ENCODE measurements around the gene CAPNS1. TPM values are rescaled to one million over a fixed set of nuclear protein-coding genes. Genes with fewer than 3 reads are reported as not detected.
A peak's percentile ranks its signal among the peaks of the same experiment; 100 is the strongest.

CAPNS1 gene
- total RNA-seq, 2 experiments from 2014 or later: 411 to 479 TPM

DNA sequence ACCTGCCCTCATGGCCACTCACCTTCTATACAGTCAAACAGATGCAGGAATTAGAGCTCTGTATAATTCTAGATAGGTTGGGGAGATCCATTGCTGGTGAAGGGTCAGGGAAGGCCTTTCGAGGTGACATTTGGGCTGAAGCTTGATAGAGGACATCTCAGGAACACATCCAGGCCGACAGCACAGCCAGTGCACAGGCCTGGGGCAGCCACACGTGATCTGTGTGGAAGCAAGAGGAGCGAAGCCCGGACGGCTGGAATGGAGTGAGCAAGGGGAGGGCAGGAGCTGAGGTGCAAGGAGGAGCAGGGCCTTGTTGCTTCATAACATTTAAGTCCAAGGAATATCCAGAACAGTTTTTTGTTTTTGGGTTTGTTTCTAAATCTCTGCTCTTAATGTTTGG, 33.4 kb upstream of the CAPNS1 start:
- CTCF ChIA-PET: no interaction called here
- Mint-ChIP-seq H3K27me3 (no peaks in the 10 kb centered on the region), H3K36me3 (peaks cover 9% of the 10 kb centered on the region), H3K9me3 (ENCODE audit: low read depth) (no peaks in the 10 kb centered on the region), H3K4me3 (no peak overlapping the region), H3K4me1 (no peaks in the 10 kb centered on the region), H3K27ac (peak overlapping the region; percentile 47)
- DNase-seq: no peak
- no peak for ATAC-seq

- H3K36me3 Mint-ChIP-seq: peaks cover 9% of the 10 kb centered on the region
- CTCF ChIA-PET: no interaction called here
- no peak for ATAC-seq
- no peak overlapping the region for H3K4me3 Mint-ChIP-seq
- no peaks in the 10 kb centered on the region for H3K27me3 Mint-ChIP-seq
- H3K4me1 Mint-ChIP-seq: no peaks in the 10 kb centered on the region
- H3K9me3 Mint-ChIP-seq (ENCODE audit: low read depth): no peaks in the 10 kb centered on the region
- DNase-seq: no peak
- H3K27ac Mint-ChIP-seq: peak overlapping the region; percentile 20
Observed at GRCh38 chr19:36106991-36107390, 32.9 kb upstream of the CAPNS1 start.

DNA sequence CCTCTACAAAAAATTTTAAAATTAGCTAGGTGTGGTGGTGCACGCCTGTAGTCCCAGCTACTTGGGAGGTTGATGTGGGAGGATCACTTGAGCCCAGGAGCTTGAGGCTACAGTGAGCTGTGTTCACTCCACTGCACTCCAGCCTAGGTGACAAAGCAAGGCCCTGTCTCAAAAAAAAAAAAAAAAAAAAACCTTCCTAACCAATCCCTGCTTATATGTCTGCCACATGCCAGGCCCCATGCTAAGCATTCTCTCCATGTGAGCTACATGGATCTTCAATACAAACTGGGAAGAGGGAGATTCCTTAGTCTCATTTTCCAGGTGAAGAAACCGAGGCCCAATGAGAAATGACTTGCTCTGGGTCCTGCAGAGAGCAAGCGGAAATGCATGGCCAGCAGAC, 31.2 kb upstream of the CAPNS1 start:
- no peaks in the 10 kb centered on the region for H3K9me3 Mint-ChIP-seq (ENCODE audit: low read depth)
- no peak for DNase-seq
- no peaks in the 10 kb centered on the region for H3K27me3 Mint-ChIP-seq
- no peak overlapping the region for H3K4me3 Mint-ChIP-seq
- CTCF ChIA-PET: no interaction called here
- no peak overlapping the region for H3K27ac Mint-ChIP-seq
- no peak for ATAC-seq
- peaks cover 10% of the 10 kb centered on the region for H3K36me3 Mint-ChIP-seq
- peaks cover 8% of the 10 kb centered on the region for H3K4me1 Mint-ChIP-seq

DNA sequence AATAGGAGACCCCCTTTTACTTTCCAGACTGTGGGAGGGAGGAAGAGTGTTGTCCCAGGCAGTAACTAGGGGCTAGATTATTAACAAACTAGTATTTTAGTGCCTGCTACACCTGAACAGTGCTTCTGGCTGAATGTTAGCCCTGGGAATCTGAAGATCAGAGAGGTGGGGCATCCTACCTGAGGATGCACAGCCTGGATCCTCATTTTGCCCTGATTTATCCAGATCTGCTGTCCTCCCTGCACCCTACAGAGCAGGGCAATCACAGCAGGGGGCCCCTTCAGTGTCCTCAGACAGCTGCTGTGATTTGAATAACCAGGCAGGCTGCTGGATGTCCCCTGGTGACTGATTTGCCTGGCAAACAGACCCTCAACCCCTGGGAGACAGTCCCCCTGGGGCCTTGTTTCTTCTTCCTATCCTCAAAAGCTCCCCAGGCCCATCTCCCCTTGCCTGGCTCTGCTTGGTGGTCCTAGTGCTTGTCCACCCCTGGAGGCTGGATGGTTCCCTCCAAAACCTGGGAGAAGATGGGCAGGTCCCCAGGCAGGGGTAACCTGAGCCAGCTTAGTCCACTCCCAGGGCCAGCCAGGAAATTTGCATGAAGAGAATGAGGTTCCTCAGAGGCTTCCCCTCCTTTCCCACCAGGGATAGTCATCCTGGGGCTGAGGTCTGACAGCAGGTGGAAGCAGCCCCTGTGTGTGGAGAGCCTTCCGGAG, 29.2 kb upstream of the CAPNS1 start, which contains the start of gene OVOL3:
TSS of gene OVOL3 (plus strand) at position 657 of the 713 bp plus-strand sequence. CDS start 60 bp downstream, outside the sequence.
- Mint-ChIP-seq H3K36me3 (peaks cover 8% of the 10 kb centered on the region), H3K4me1 (peaks cover 15% of the 10 kb centered on the region), H3K9me3 (ENCODE audit: low read depth) (no peaks in the 10 kb centered on the region), H3K27ac (peak within 1 kb of the TSS; percentile 26), H3K27me3 (peaks cover 2% of the 10 kb centered on the region), H3K4me3 (no peak within 1 kb of the TSS)
- DNase-seq: no peak
- ATAC-seq: no peak
- CTCF ChIA-PET: no interaction called here

DNA sequence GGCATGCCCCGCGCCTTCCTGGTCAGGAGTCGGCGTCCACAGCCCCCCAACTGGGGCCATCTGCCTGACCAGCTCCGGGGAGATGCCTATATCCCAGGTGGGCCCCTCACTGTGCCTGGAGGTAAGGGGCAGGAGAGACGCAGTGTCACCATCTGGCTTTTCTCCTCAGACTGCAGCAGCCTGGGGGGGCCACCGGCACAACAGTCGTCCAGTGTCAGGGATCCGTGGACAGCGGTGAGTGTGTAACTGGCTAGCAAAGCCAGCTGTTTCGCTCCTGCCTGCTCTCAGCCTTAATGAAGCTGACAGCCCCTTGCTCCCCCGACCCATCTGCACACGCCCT, 28.7 kb upstream of the CAPNS1 start:
- Mint-ChIP-seq H3K27ac (no peak overlapping the region), H3K4me3 (no peak overlapping the region), H3K9me3 (ENCODE audit: low read depth) (no peaks in the 10 kb centered on the region), H3K4me1 (peaks cover 18% of the 10 kb centered on the region), H3K36me3 (peaks cover 8% of the 10 kb centered on the region), H3K27me3 (peaks cover 2% of the 10 kb centered on the region)
- no peak for ATAC-seq
- CTCF ChIA-PET: no interaction called here
- no peak for DNase-seq

DNA sequence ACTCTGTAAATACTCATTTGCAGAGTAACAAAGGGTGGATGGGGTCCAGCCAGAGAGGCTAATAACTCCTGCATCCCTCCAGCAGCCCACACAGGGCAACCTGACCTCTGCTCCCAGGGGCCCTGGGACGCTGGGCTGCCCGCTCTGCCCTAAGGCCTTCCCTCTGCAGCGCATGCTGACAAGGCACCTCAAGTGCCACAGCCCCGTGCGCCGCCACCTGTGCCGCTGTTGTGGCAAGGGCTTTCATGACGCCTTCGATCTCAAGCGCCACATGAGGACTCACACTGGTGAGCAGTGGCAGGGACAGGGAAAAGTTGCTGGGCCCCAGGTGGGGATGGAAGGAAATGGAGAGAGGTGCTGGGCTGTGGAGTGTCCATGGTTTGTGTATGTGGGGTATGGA, 27.2 kb upstream of the CAPNS1 start:
- ATAC-seq: no peak
- H3K9me3 Mint-ChIP-seq (ENCODE audit: low read depth): no peaks in the 10 kb centered on the region
- CTCF ChIA-PET: no interaction called here

GRCh38 chr19:36113425-36113824, 26.4 kb upstream of the CAPNS1 start:
- ATAC-seq (no peak), DNase-seq (no peak)
- CTCF ChIA-PET: interaction anchor here (2.3 to 5.8 kb wide), 3 partner anchors 12 to 57 kb away, joined by 8 to 24 read pairs (median 10); no protein-coding TSS in a partner anchor
- H3K27me3 Mint-ChIP-seq: peaks cover 2% of the 10 kb centered on the region
- no peaks in the 10 kb centered on the region for H3K9me3 Mint-ChIP-seq (ENCODE audit: low read depth)
- H3K4me3 Mint-ChIP-seq: peak overlapping the region; percentile 91
- H3K36me3 Mint-ChIP-seq: peaks cover 15% of the 10 kb centered on the region
- H3K4me1 Mint-ChIP-seq: peaks cover 33% of the 10 kb centered on the region
- H3K27ac Mint-ChIP-seq: peak overlapping the region; percentile 94

More for the DNA sequence above, 27.2 kb upstream of the CAPNS1 start:
- peak overlapping the region; percentile 19 for H3K4me3 Mint-ChIP-seq
- peaks cover 12% of the 10 kb centered on the region for H3K36me3 Mint-ChIP-seq
- H3K27ac Mint-ChIP-seq: peak overlapping the region; percentile 57
- H3K27me3 Mint-ChIP-seq: peaks cover 2% of the 10 kb centered on the region
- no peak for DNase-seq
- H3K4me1 Mint-ChIP-seq: peaks cover 29% of the 10 kb centered on the region

GRCh38 chr19:36113894-36114720, 25.8 kb upstream of the CAPNS1 start:
- Mint-ChIP-seq H3K36me3 (peaks cover 15% of the 10 kb centered on the region), H3K27ac (peak overlapping the region; percentile 94), H3K4me1 (peaks cover 35% of the 10 kb centered on the region), H3K9me3 (ENCODE audit: low read depth) (no peaks in the 10 kb centered on the region), H3K4me3 (peak overlapping the region; percentile 91), H3K27me3 (peaks cover 2% of the 10 kb centered on the region)
- no peak for ATAC-seq
- CTCF ChIA-PET: interaction anchor here (2.3 to 5.8 kb wide), 3 partner anchors 11 to 58 kb away, joined by 8 to 24 read pairs (median 10); no protein-coding TSS in a partner anchor
- peak; percentile 59 for DNase-seq

- Mint-ChIP-seq H3K27me3 (peaks cover 2% of the 10 kb centered on the region), H3K9me3 (ENCODE audit: low read depth) (no peaks in the 10 kb centered on the region), H3K4me1 (peaks cover 35% of the 10 kb centered on the region), H3K27ac (peak within 1 kb of the TSS; percentile 94), H3K4me3 (peak within 1 kb of the TSS; percentile 91), H3K36me3 (peaks cover 16% of the 10 kb centered on the region)
- DNase-seq: peak; percentile 100
- CTCF ChIA-PET: interaction anchor here (0.8 to 5.8 kb wide), 5 partner anchors 10 to 58 kb away, joined by 3 to 24 read pairs (median 8); no protein-coding TSS in a partner anchor
- peak; percentile 91 for ATAC-seq
Observed at GRCh38 chr19:36114721-36115452, 25.0 kb upstream of the CAPNS1 start, which contains the start of gene POLR2I. Gene POLR2I (minus strand): TSS chr19:36114875. CDS start chr19:36114856, 19 bp downstream.

GRCh38 chr19:36115453-36116343, 24.2 kb upstream of the CAPNS1 start, which contains the start of gene TBCB:
Gene TBCB (plus strand): TSS chr19:36115468. CDS start chr19:36115561, 93 bp downstream.
- Mint-ChIP-seq H3K9me3 (ENCODE audit: low read depth) (no peaks in the 10 kb centered on the region), H3K4me1 (peaks cover 35% of the 10 kb centered on the region), H3K27me3 (peaks cover 2% of the 10 kb centered on the region), H3K4me3 (peak within 1 kb of the TSS; percentile 91), H3K27ac (peak within 1 kb of the TSS; percentile 94), H3K36me3 (peaks cover 18% of the 10 kb centered on the region)
- CTCF ChIA-PET: interaction anchor here (0.6 to 5.8 kb wide), 8 partner anchors 9 to 59 kb away, joined by 3 to 24 read pairs (median 4); no protein-coding TSS in a partner anchor
- DNase-seq (peak; percentile 93), ATAC-seq (peak; percentile 62)

GRCh38 chr19:36116344-36116637, 23.6 kb upstream of the CAPNS1 start:
- H3K27me3 Mint-ChIP-seq: peaks cover 2% of the 10 kb centered on the region
- H3K36me3 Mint-ChIP-seq: peaks cover 18% of the 10 kb centered on the region

More at GRCh38 chr19:36116344-36116637, 23.6 kb upstream of the CAPNS1 start:
- H3K4me3 Mint-ChIP-seq: peak overlapping the region; percentile 91
- no peaks in the 10 kb centered on the region for H3K9me3 Mint-ChIP-seq (ENCODE audit: low read depth)
- DNase-seq (no peak), ATAC-seq (no peak)
- CTCF ChIA-PET: interaction anchor here (0.6 to 5.8 kb wide), 5 partner anchors 9 to 54 kb away, joined by 3 to 24 read pairs (median 4); no protein-coding TSS in a partner anchor
- H3K27ac Mint-ChIP-seq: peak overlapping the region; percentile 94
- H3K4me1 Mint-ChIP-seq: peaks cover 35% of the 10 kb centered on the region
